Naive thymus-derived CD4-positive, alpha-beta T cell (primary cell): ENCODE data around the gene SEZ6L. TPM values are rescaled to one million over a fixed set of nuclear protein-coding genes. Genes with fewer than 3 reads are reported as not detected.

Source experiments
- ATAC-seq: fragments of 150-1000 bp; cut with Tn5 transposase; 2 replicates; pipeline ENCODE4 v1.10.0; 2021; ENCODE audit warnings: mild to moderate bottlenecking, moderate library complexity
- CTCF ChIA-PET: fragments of 350-600 bp; sonication (Branson Sonifier 250); formaldehyde crosslinking; loops from one replicate; lab custom pipeline; 2021; ENCODE audit warnings: antibody characterized with exemption; lab: Charles Lee
- POLR2A ChIA-PET: fragments of 350-600 bp; sonication (Branson Sonifier 250); formaldehyde crosslinking; loops from one replicate; lab custom pipeline; 2021; ENCODE audit warnings: antibody characterized with exemption, inconsistent platforms; lab: Charles Lee
- DNase-seq, 9 donors: peaks; one replicate each; pipeline versions ENCODE4 v3.0.0 to v3.0.0-alpha.2; 2020 to 2022; ENCODE audit warnings: mixed read lengths in 1 of 9
- H3K27ac ChIP-seq: one replicate; pipeline ENCODE4 v1.7.0; 2013; ENCODE audit warnings: mild to moderate bottlenecking, low read depth, low read length, moderate library complexity
- H3K27me3 ChIP-seq, 2 donors: one replicate each; pipeline ENCODE4 v1.7.0; 2013; ENCODE audit warnings: low read length in 2 of 2, mild to moderate bottlenecking in 2 of 2, moderate library complexity in 2 of 2; ENCODE audit not compliant: control insufficient read depth in 2 of 2, insufficient read depth in 2 of 2
- H3K36me3 ChIP-seq, 3 experiments: 1 replicate in 2 of 3; 2 replicates in 1 of 3; pipeline ENCODE4 v1.7.0; 2013; ENCODE audit warnings: low read length in 3 of 3, mild to moderate bottlenecking in 3 of 3, moderate library complexity in 1 of 3; ENCODE audit not compliant: insufficient read depth in 3 of 3, control insufficient read depth in 2 of 3
- H3K4me1 ChIP-seq, 2 donors: one replicate each; pipeline ENCODE4 v1.7.0; 2013; ENCODE audit warnings: low read length in 2 of 2, mild to moderate bottlenecking in 2 of 2, moderate library complexity in 1 of 2; ENCODE audit not compliant: control insufficient read depth in 2 of 2, insufficient read depth in 2 of 2
- H3K4me3 ChIP-seq: 2 replicates; pipeline ENCODE4 v1.7.0; 2013; ENCODE audit warnings: mild to moderate bottlenecking, low read length
- H3K9me3 ChIP-seq, 3 experiments: 1 replicate in 2 of 3; 2 replicates in 1 of 3; pipeline ENCODE4 v1.7.0; 2013; ENCODE audit warnings: low read length in 3 of 3; ENCODE audit not compliant: control insufficient read depth in 2 of 3
- H3K27ac Mint-ChIP-seq, 9 donors: one replicate each; pipeline ENCODE4 v1.8.0; 2020 to 2022; ENCODE audit warnings: mixed read lengths in 9 of 9, mild to moderate bottlenecking in 8 of 9, moderate library complexity in 5 of 9, inconsistent platforms in 2 of 9
- H3K27me3 Mint-ChIP-seq, 5 donors: one replicate each; pipeline ENCODE4 v1.8.0; 2021 to 2022; ENCODE audit warnings: mixed read lengths in 5 of 5, mild to moderate bottlenecking in 1 of 5
- H3K36me3 Mint-ChIP-seq, 5 donors: one replicate each; pipeline ENCODE4 v1.8.0; 2020 to 2022; ENCODE audit warnings: mixed read lengths in 5 of 5, mild to moderate bottlenecking in 3 of 5, inconsistent platforms in 1 of 5
- H3K4me1 Mint-ChIP-seq, 7 donors: one replicate each; pipeline ENCODE4 v1.8.0; 2020 to 2022; ENCODE audit warnings: mixed read lengths in 7 of 7, mild to moderate bottlenecking in 3 of 7, inconsistent platforms in 1 of 7
- H3K4me3 Mint-ChIP-seq, 10 donors: one replicate each; pipeline ENCODE4 v1.8.0; 2020 to 2022; ENCODE audit warnings: mild to moderate bottlenecking in 10 of 10, mixed read lengths in 10 of 10, moderate library complexity in 6 of 10, inconsistent platforms in 2 of 10
- H3K9me3 Mint-ChIP-seq, 11 donors: one replicate each; pipeline ENCODE4 v1.8.0; 2020 to 2022; ENCODE audit warnings: mixed read lengths in 11 of 11, mild to moderate bottlenecking in 4 of 11, inconsistent platforms in 1 of 11, moderate library complexity in 1 of 11
- intact Hi-C, 2 donors: fragments of 100-400 bp; cut with micrococcal nuclease; formaldehyde crosslinking; loops; one replicate each; pipeline ENCODE4 v1.15.1; 2023
- polyA plus RNA-seq, 2 donors: library from polyadenylated mRNA; unstranded; fragments of 300-500 nt; fragmentation: Illumina TruSeq; gene quantifications; one replicate each; pipeline ENCODE4 v1.2.3, GENCODE V29; 2021
- total RNA-seq, 6 experiments: library from RNA in 5 of 6; stranded (reverse) in 5 of 6; gene quantifications; 1 replicate in 5 of 6; 2 replicates in 1 of 6; pipeline ENCODE4 v1.2.3 and lab custom pipeline; 2021 to 2026

The SEZ6L gene
- total and polyA plus RNA-seq, 7 experiments from 2014 or later, result 0.16 to 1.4 TPM; not detected in 5

- ChIA-PET POLR2A (no interaction called here), CTCF (no interaction called here)
- no peak overlapping the region for H3K4me3 Mint-ChIP-seq
- H3K4me1 ChIP-seq, result no peaks in the 10 kb centered on the region
- H3K9me3 ChIP-seq, result no peaks in the 10 kb centered on the region
- H3K27ac ChIP-seq, result no peak overlapping the region
- H3K4me1 Mint-ChIP-seq, result no peaks in the 10 kb centered on the region
- intact Hi-C loops, result no loop called here
- no peaks in the 10 kb centered on the region for H3K36me3 Mint-ChIP-seq
- DNase-seq (no peak), ATAC-seq (no peak)
- peaks cover 0 to 2% (median 0%) of the 10 kb centered on the region in 11 donors for H3K9me3 Mint-ChIP-seq
- no peaks in the 10 kb centered on the region for H3K27me3 ChIP-seq
- no peaks in the 10 kb centered on the region for H3K36me3 ChIP-seq
- H3K27ac Mint-ChIP-seq, result no peak overlapping the region
- H3K4me3 ChIP-seq, result no peak overlapping the region
- peaks cover 0 to 32% (median 14%) of the 10 kb centered on the region in 5 donors for H3K27me3 Mint-ChIP-seq
These were observed 102.2 kb downstream of the SEZ6L start for GRCh38 chr22:26271427-26271826.

GRCh38 chr22:26273011-26273675, 103.9 kb downstream of the SEZ6L start:
- ATAC-seq, result no peak
- H3K9me3 Mint-ChIP-seq, result peaks cover 0 to 2% (median 0%) of the 10 kb centered on the region in 11 donors
- Histone ChIP-seq H3K27me3 (no peaks in the 10 kb centered on the region), H3K36me3 (no peaks in the 10 kb centered on the region), H3K4me1 (no peaks in the 10 kb centered on the region), H3K4me3 (no peak overlapping the region), H3K9me3 (no peaks in the 10 kb centered on the region), H3K27ac (no peak overlapping the region)
- intact Hi-C loops, result no loop called here
- no peak overlapping the region for H3K4me3 Mint-ChIP-seq
- DNase-seq, result no peak
- ChIA-PET CTCF (no interaction called here), POLR2A (no interaction called here)
- H3K4me1 Mint-ChIP-seq, result no peaks in the 10 kb centered on the region
- H3K27me3 Mint-ChIP-seq, result peaks cover 4 to 38% (median 17%) of the 10 kb centered on the region in 5 donors
- H3K27ac Mint-ChIP-seq, result no peak overlapping the region
- H3K36me3 Mint-ChIP-seq, result no peaks in the 10 kb centered on the region

GRCh38 chr22:26276529-26277160, 107.4 kb downstream of the SEZ6L start:
- Histone ChIP-seq H3K36me3 (no peaks in the 10 kb centered on the region), H3K27me3 (no peaks in the 10 kb centered on the region), H3K4me3 (no peak overlapping the region), H3K4me1 (no peaks in the 10 kb centered on the region), H3K9me3 (no peaks in the 10 kb centered on the region), H3K27ac (no peak overlapping the region)
- peaks cover 7 to 37% (median 16%) of the 10 kb centered on the region in 5 donors for H3K27me3 Mint-ChIP-seq
- H3K4me1 Mint-ChIP-seq, result peaks cover 0 to 1% (median 0%) of the 10 kb centered on the region in 7 donors
- intact Hi-C loops, result no loop called here
- H3K27ac Mint-ChIP-seq, result no peak overlapping the region
- ChIA-PET POLR2A (no interaction called here), CTCF (no interaction called here)
- no peaks in the 10 kb centered on the region for H3K9me3 Mint-ChIP-seq
- H3K36me3 Mint-ChIP-seq, result no peaks in the 10 kb centered on the region
- no peak for DNase-seq
- ATAC-seq, result no peak
- no peak overlapping the region for H3K4me3 Mint-ChIP-seq

- DNase-seq (no peak), ATAC-seq (no peak)
- intact Hi-C loops, result no loop called here
- no peaks in the 10 kb centered on the region for H3K36me3 Mint-ChIP-seq
- ChIA-PET POLR2A (no interaction called here), CTCF (no interaction called here)
- peaks cover 0 to 1% (median 0%) of the 10 kb centered on the region in 7 donors for H3K4me1 Mint-ChIP-seq
- no peaks in the 10 kb centered on the region for H3K9me3 ChIP-seq
- no peaks in the 10 kb centered on the region for H3K4me1 ChIP-seq
- H3K27me3 Mint-ChIP-seq, result peaks cover 23 to 35% (median 29%) of the 10 kb centered on the region in 5 donors
- H3K27me3 ChIP-seq, result no peaks in the 10 kb centered on the region
- no peak overlapping the region for H3K4me3 ChIP-seq
- H3K4me3 Mint-ChIP-seq, result no peak overlapping the region
- no peak overlapping the region for H3K27ac Mint-ChIP-seq
- H3K36me3 ChIP-seq, result no peaks in the 10 kb centered on the region
- no peak overlapping the region for H3K27ac ChIP-seq
- H3K9me3 Mint-ChIP-seq, result peaks cover 0 to 2% (median 0%) of the 10 kb centered on the region in 11 donors
These were observed 112.7 kb downstream of the SEZ6L start for GRCh38 chr22:26281941-26282340.

GRCh38 chr22:26283330-26283729, 114.1 kb downstream of the SEZ6L start:
- POLR2A ChIA-PET, result no interaction called here
- peaks cover 0 to 1% (median 0%) of the 10 kb centered on the region in 7 donors for H3K4me1 Mint-ChIP-seq
- H3K4me3 ChIP-seq, result no peak overlapping the region
- intact Hi-C loops, result no loop called here
- no peaks in the 10 kb centered on the region for H3K36me3 Mint-ChIP-seq
- no peaks in the 10 kb centered on the region for H3K9me3 ChIP-seq
- no peaks in the 10 kb centered on the region for H3K27me3 ChIP-seq
- H3K4me3 Mint-ChIP-seq, result no peak overlapping the region
- no peak overlapping the region for H3K27ac ChIP-seq
- CTCF ChIA-PET, result no interaction called here
- DNase-seq (no peak), ATAC-seq (no peak)
- H3K27ac Mint-ChIP-seq, result no peak overlapping the region
- peaks cover 21 to 37% (median 31%) of the 10 kb centered on the region in 5 donors for H3K27me3 Mint-ChIP-seq
- H3K4me1 ChIP-seq, result no peaks in the 10 kb centered on the region
- H3K36me3 ChIP-seq, result no peaks in the 10 kb centered on the region
- H3K9me3 Mint-ChIP-seq, result peaks cover 0 to 2% (median 0%) of the 10 kb centered on the region in 11 donors

- Histone ChIP-seq H3K27ac (no peak overlapping the region), H3K4me1 (no peaks in the 10 kb centered on the region), H3K27me3 (no peaks in the 10 kb centered on the region), H3K9me3 (no peaks in the 10 kb centered on the region), H3K4me3 (no peak overlapping the region), H3K36me3 (no peaks in the 10 kb centered on the region)
- Mint-ChIP-seq H3K27ac (no peak overlapping the region), H3K27me3 (peaks cover 19 to 40% (median 31%) of the 10 kb centered on the region in 5 donors), H3K36me3 (no peaks in the 10 kb centered on the region), H3K4me3 (no peak overlapping the region), H3K9me3 (peaks cover 0 to 2% (median 0%) of the 10 kb centered on the region in 11 donors), H3K4me1 (no peaks in the 10 kb centered on the region)
- no peak for DNase-seq
- no peak for ATAC-seq
- ChIA-PET POLR2A (no interaction called here), CTCF (no interaction called here)
- intact Hi-C loops, result no loop called here
These were observed 116.4 kb downstream of the SEZ6L start for GRCh38 chr22:26285632-26286031.
